MM.1S (cell line): ENCODE results near the gene SLC25A11.

Experiments
- DNase-seq: peaks from one replicate; pipeline ENCODE4 v3.0.0-alpha.2; 2015
- H2AFZ ChIP-seq: fragments of 300-600 bp; sonication (generic); 2 replicates; pipeline ENCODE4 v1.6.0; 2016; ENCODE audit warnings: antibody characterized with exemption, low read length
- H3F3A ChIP-seq: fragments of 300-600 bp; sonication (generic); 2 replicates; pipeline ENCODE4 v1.6.1; 2016; ENCODE audit warnings: mild to moderate bottlenecking, antibody characterized with exemption, low read length, moderate library complexity, mixed read lengths; ENCODE audit not compliant: insufficient read depth
- H3K27ac ChIP-seq: fragments of 300-600 bp; sonication (generic); 2 replicates; pipeline ENCODE4 v1.5.1; 2016; ENCODE audit warnings: mild to moderate bottlenecking, low read length
- H3K27me3 ChIP-seq: fragments of 300-600 bp; sonication (generic); replicated peaks from 2 replicates; pipeline ENCODE4 v1.6.0; 2016; ENCODE audit warnings: low read length; ENCODE audit not compliant: insufficient read depth
- H3K36me3 ChIP-seq: fragments of 300-600 bp; sonication (generic); replicated peaks from 2 replicates; pipeline ENCODE4 v1.6.1; 2016; ENCODE audit warnings: mild to moderate bottlenecking, low read length, mixed read lengths; ENCODE audit not compliant: insufficient read depth
- H3K4me1 ChIP-seq: fragments of 300-600 bp; sonication (generic); 2 replicates; pipeline ENCODE4 v1.6.1; 2016; ENCODE audit warnings: low read length, mixed read lengths
- H3K4me2 ChIP-seq: fragments of 300-600 bp; sonication (generic); 2 replicates; pipeline ENCODE4 v1.6.0; 2016; ENCODE audit warnings: low read depth, low read length
- H3K4me3 ChIP-seq: fragments of 300-600 bp; sonication (generic); 2 replicates; pipeline ENCODE4 v1.5.1; 2016; ENCODE audit warnings: low read length, mixed read lengths
- H3K79me2 ChIP-seq: fragments of 300-600 bp; sonication (generic); 2 replicates; pipeline ENCODE4 v1.6.1; 2016; ENCODE audit warnings: mixed run types, low read length, mixed read lengths
- H3K9ac ChIP-seq: fragments of 300-600 bp; sonication (generic); 2 replicates; pipeline ENCODE4 v1.6.1; 2016; ENCODE audit warnings: low read length, mixed read lengths
- H3K9me2 ChIP-seq: fragments of 300-600 bp; sonication (generic); replicated peaks from 2 replicates; pipeline ENCODE4 v1.6.1; 2016; ENCODE audit warnings: mild to moderate bottlenecking, low read length, mixed read lengths; ENCODE audit not compliant: insufficient read depth
- H3K9me3 ChIP-seq: fragments of 300-600 bp; sonication (generic); replicated peaks from 2 replicates; pipeline ENCODE4 v1.6.1; 2016; ENCODE audit warnings: mild to moderate bottlenecking, low read length, mixed read lengths; ENCODE audit not compliant: insufficient read depth
- H4K20me1 ChIP-seq: fragments of 300-600 bp; sonication (generic); 2 replicates; pipeline ENCODE4 v1.6.1; 2016; ENCODE audit warnings: mild to moderate bottlenecking, low read length, moderate library complexity, mixed read lengths; ENCODE audit not compliant: insufficient read depth
- EZH2 ChIP-seq: fragments of 300-600 bp; sonication (generic); optimal IDR thresholded peaks from 2 replicates; pipeline ENCODE3; 2017; ENCODE audit warnings: low read depth, mild to moderate bottlenecking, antibody characterized with exemption, low read length, mixed read lengths
- EZH2phosphoT487 ChIP-seq: fragments of 300-600 bp; sonication (generic); IDR thresholded peaks from 2 replicates; pipeline ENCODE4 v1.6.1; 2018; ENCODE audit warnings: antibody characterized with exemption, low read length
- TF ChIP-seq, protein P1 (sequence below): fragments of 300-600 bp; sonication (generic); IDR thresholded peaks from 2 replicates; pipeline ENCODE4 v1.5.1; 2016; ENCODE audit warnings: antibody characterized with exemption, low read length, mixed read lengths

The SLC25A11 gene

DNA sequence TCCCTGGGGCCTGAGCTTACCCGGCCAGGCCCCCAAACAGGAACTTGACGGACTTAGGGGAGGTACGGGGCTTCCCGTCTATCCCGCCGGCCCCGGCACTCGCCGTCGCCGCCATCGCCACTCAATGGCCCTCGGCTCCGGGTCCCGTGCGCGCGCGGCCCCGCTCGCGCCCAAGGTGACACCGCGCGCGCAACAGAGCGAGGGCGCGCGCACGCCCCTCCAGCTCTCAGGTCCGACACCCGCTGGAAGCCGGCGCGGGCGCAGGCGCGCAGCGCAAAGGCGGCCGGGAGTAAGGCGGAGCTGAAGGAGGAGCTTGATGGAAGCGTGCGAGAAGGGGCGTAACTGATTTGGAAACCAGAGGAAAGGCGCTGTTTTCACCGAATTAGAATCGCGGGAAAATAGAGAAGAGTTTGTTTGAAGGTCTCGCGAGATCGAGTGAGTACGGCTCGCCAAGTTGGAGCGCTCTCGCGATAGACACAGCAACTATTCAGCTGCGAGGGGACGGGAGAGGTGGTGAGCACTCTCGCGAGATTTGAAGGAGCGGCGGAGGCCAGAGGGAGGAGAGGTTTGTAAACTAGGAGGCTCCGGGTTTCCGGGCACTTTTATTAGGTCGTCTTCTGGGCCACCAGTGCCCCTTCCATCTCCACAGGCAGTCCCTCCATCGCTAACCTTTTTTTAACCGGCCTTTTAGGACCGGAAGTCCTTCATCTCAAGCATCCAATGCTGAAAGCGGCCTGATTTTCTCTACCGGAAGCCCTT lies at the start of gene SLC25A11, which contains the start of gene RNF167:
TSS of gene SLC25A11 (minus strand) at position 251 of the 759 bp plus-strand sequence. CDS start at position 115, 136 bp downstream.
TSS of gene RNF167 (plus strand) at position 473 of the 759 bp plus-strand sequence. CDS start 642 bp downstream, outside the sequence.
- Histone ChIP-seq H3F3A (peaks cover 44% of the 10 kb centered on the region), H3K4me2 (peak within 1 kb of the TSS; percentile 96), H3K9me3 (no peaks in the 10 kb centered on the region), H3K4me3 (peak within 1 kb of the TSS; percentile 78), H3K9me2 (no peaks in the 10 kb centered on the region), H2AFZ (peak within 1 kb of the TSS; percentile 77), H3K9ac (peak within 1 kb of the TSS; percentile 95), H3K27me3 (no peaks in the 10 kb centered on the region), H3K27ac (peak within 1 kb of the TSS; percentile 91), H3K36me3 (no peaks in the 10 kb centered on the region), H3K79me2 (peaks cover 72% of the 10 kb centered on the region), H4K20me1 (peaks cover 8% of the 10 kb centered on the region), H3K4me1 (peaks cover 29% of the 10 kb centered on the region)
- TF ChIP-seq EZH2phosphoT487 (no peak), EZH2 (no peak)
- TF ChIP-seq, protein P1, sequence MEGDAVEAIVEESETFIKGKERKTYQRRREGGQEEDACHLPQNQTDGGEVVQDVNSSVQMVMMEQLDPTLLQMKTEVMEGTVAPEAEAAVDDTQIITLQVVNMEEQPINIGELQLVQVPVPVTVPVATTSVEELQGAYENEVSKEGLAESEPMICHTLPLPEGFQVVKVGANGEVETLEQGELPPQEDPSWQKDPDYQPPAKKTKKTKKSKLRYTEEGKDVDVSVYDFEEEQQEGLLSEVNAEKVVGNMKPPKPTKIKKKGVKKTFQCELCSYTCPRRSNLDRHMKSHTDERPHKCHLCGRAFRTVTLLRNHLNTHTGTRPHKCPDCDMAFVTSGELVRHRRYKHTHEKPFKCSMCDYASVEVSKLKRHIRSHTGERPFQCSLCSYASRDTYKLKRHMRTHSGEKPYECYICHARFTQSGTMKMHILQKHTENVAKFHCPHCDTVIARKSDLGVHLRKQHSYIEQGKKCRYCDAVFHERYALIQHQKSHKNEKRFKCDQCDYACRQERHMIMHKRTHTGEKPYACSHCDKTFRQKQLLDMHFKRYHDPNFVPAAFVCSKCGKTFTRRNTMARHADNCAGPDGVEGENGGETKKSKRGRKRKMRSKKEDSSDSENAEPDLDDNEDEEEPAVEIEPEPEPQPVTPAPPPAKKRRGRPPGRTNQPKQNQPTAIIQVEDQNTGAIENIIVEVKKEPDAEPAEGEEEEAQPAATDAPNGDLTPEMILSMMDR: no peak
- DNase-seq: peak; percentile 100

GRCh38 chr17:4987767-4988567 lies 48.1 kb upstream of the SLC25A11 start:
- H2AFZ ChIP-seq: peak overlapping the region; percentile 96
- H3K36me3 ChIP-seq: no peaks in the 10 kb centered on the region
- TF ChIP-seq EZH2phosphoT487 (no peak), EZH2 (no peak)
- TF ChIP-seq, protein P1: no peak

DNA sequence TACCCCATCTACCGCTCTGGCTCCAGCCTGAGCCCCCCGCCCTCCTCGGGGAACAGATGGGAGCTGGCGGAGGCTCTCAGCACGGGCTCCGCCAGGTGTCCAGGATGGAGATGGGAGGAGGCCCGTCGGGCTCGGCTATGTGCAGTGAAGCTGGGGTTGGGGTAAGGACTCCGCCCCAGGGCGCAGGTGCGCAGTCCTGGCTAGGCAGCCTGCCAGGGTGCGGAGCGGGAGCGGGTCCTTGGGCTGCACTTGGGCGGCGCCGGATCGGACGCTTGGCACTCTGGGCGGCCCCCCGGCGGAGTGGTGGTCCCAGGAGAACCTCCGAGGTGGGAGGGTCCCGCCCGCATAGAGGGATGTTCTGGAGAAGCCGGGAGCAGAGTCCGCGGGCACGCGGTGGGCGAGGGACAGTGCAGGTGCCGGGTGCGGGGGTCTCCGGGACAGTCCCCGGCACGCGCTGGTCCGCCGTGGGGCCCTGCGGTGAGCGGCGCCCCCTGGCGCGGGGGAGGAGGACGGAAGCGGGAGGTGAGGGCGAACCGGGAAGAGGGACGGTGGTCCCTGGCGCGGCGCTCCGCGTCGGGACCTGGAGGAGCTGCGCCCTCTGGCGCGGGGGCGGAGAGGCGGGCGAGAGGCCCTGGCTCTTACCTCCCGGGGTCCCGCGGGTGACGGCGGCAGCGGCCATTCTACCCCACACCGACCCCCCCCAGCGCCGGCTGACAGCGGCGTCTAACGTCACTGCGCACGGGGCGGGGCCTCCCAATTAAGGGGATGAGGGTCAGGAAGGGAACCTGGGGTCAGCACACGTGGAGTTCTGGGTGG lies 47.3 kb upstream of the SLC25A11 start, which contains the start of gene CAMTA2:
TSS of gene CAMTA2 (minus strand) at position 725 of the 816 bp plus-strand sequence. CDS start 1,453 bp downstream, outside the sequence.
- Histone ChIP-seq H3K9me3 (no peaks in the 10 kb centered on the region), H3K4me3 (peak within 1 kb of the TSS; percentile 92), H3K9ac (peak within 1 kb of the TSS; percentile 83), H4K20me1 (no peaks in the 10 kb centered on the region), H3K27ac (peak within 1 kb of the TSS; percentile 41; the same call in 1 of the 2 replicates), H2AFZ (peak within 1 kb of the TSS; percentile 96), H3K4me2 (peak within 1 kb of the TSS; percentile 98), H3K36me3 (no peaks in the 10 kb centered on the region), H3F3A (0 out of 2 replicates have a peak, but pooled peaks cover 5% of the 10 kb centered on the region), H3K9me2 (no peaks in the 10 kb centered on the region), H3K4me1 (peaks cover 16% of the 10 kb centered on the region; the same call in 1 of the 2 replicates), H3K79me2 (peaks cover 14% of the 10 kb centered on the region; the same call in 1 of the 2 replicates), H3K27me3 (no peaks in the 10 kb centered on the region)
- TF ChIP-seq EZH2phosphoT487: no peak
- TF ChIP-seq, protein P1: peak; percentile 69
- TF ChIP-seq EZH2: no peak
- peak; percentile 75 for DNase-seq

More at GRCh38 chr17:4987767-4988567, 48.1 kb upstream of the SLC25A11 start:
- Histone ChIP-seq H3K4me1 (peaks cover 16% of the 10 kb centered on the region; the same call in 1 of the 2 replicates), H3K27me3 (no peaks in the 10 kb centered on the region), H3K27ac (peak overlapping the region; percentile 41; the same call in 1 of the 2 replicates), H3K9me3 (no peaks in the 10 kb centered on the region), H3K79me2 (peaks cover 14% of the 10 kb centered on the region; the same call in 1 of the 2 replicates), H3K4me2 (peak overlapping the region; percentile 98), H3F3A (0 out of 2 replicates have a peak, but pooled peaks cover 5% of the 10 kb centered on the region), H4K20me1 (no peaks in the 10 kb centered on the region), H3K4me3 (peak overlapping the region; percentile 92), H3K9me2 (no peaks in the 10 kb centered on the region), H3K9ac (peak overlapping the region; percentile 83)
- DNase-seq: no peak
